ENCODE measurements around the gene SLC24A3. TPM values are rescaled to one million over a fixed set of nuclear protein-coding genes. Genes with fewer than 3 reads are reported as not detected.

Gene SLC24A3
- total RNA-seq, 1 experiment from 2014 or later: not detected

DNA sequence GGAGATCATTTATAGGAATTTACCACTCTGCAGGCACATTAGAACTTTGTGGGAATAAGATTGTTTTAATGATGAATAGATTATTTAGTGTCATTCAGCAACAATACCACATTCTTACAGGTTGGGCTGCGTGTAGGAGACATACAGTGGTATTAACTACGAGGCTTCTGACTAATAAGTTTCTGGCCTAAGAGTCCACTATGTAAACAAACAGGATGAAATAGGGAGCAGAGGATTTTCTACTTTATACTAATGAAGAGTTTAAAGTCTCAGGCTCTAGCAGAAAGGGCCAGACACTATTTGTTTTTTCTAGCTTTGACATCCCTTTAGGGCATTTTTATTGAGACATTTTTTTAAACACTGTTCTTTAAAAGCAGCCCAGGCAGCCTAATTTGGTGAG lies 75.6 kb downstream of the SLC24A3 start:
- no peak for DNase-seq (ENCODE audit: low read depth, low spot score)
- intact Hi-C loops (cut with micrococcal nuclease; ENCODE audit: unreplicated experiment): no loop called here
- in situ Hi-C loops (cut with HindIII; ENCODE audit: low pct_unique_long_range_greater_than_20kb, low sequenced_read_pairs): no loop called here
- CTCF ChIA-PET: no interaction called here
- no peak for ATAC-seq
- Histone ChIP-seq H3K27me3 (ENCODE audit: control insufficient read depth, insufficient read depth, low read length) (no peaks in the 10 kb centered on the region), H3K9me3 (ENCODE audit: control insufficient read depth, insufficient read depth, low read depth, low read length) (no peaks in the 10 kb centered on the region), H3K36me3 (ENCODE audit: control insufficient read depth, insufficient read depth, low read length) (no peaks in the 10 kb centered on the region), H3K4me1 (ENCODE audit: control insufficient read depth, insufficient read depth, low read length) (no peaks in the 10 kb centered on the region), H3K27ac (ENCODE audit: low read length) (no peak overlapping the region), H3K4me3 (ENCODE audit: low read depth in 2 of 2, low read length in 2 of 2) (no peak overlapping the region)
- BruUV-seq (replicated peaks): no TSS peak
- TF ChIP-seq, protein P1, sequence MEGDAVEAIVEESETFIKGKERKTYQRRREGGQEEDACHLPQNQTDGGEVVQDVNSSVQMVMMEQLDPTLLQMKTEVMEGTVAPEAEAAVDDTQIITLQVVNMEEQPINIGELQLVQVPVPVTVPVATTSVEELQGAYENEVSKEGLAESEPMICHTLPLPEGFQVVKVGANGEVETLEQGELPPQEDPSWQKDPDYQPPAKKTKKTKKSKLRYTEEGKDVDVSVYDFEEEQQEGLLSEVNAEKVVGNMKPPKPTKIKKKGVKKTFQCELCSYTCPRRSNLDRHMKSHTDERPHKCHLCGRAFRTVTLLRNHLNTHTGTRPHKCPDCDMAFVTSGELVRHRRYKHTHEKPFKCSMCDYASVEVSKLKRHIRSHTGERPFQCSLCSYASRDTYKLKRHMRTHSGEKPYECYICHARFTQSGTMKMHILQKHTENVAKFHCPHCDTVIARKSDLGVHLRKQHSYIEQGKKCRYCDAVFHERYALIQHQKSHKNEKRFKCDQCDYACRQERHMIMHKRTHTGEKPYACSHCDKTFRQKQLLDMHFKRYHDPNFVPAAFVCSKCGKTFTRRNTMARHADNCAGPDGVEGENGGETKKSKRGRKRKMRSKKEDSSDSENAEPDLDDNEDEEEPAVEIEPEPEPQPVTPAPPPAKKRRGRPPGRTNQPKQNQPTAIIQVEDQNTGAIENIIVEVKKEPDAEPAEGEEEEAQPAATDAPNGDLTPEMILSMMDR (IDR thresholded peaks at IDR 0.05): no peak
- TF ChIP-seq, protein P2, sequence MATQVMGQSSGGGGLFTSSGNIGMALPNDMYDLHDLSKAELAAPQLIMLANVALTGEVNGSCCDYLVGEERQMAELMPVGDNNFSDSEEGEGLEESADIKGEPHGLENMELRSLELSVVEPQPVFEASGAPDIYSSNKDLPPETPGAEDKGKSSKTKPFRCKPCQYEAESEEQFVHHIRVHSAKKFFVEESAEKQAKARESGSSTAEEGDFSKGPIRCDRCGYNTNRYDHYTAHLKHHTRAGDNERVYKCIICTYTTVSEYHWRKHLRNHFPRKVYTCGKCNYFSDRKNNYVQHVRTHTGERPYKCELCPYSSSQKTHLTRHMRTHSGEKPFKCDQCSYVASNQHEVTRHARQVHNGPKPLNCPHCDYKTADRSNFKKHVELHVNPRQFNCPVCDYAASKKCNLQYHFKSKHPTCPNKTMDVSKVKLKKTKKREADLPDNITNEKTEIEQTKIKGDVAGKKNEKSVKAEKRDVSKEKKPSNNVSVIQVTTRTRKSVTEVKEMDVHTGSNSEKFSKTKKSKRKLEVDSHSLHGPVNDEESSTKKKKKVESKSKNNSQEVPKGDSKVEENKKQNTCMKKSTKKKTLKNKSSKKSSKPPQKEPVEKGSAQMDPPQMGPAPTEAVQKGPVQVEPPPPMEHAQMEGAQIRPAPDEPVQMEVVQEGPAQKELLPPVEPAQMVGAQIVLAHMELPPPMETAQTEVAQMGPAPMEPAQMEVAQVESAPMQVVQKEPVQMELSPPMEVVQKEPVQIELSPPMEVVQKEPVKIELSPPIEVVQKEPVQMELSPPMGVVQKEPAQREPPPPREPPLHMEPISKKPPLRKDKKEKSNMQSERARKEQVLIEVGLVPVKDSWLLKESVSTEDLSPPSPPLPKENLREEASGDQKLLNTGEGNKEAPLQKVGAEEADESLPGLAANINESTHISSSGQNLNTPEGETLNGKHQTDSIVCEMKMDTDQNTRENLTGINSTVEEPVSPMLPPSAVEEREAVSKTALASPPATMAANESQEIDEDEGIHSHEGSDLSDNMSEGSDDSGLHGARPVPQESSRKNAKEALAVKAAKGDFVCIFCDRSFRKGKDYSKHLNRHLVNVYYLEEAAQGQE (IDR thresholded peaks at IDR 0.05; ENCODE audit: insufficient read depth in 1 of 2, low read depth in 2 of 2, low read length in 1 of 2): no peak
- TF ChIP-seq TCF7L2 (IDR thresholded peaks at IDR 0.05; ENCODE audit: low read depth, low read length): no peak
- no peak for TF ChIP-seq POLR2AphosphoS5 (IDR thresholded peaks at IDR 0.05; ENCODE audit: low read depth, low read length)
- TF ChIP-seq SIN3A (IDR thresholded peaks at IDR 0.05; ENCODE audit: borderline replicate concordance, insufficient read depth, low read depth, low read length): no peak
- POLR2A ChIA-PET: no interaction called here

DNA sequence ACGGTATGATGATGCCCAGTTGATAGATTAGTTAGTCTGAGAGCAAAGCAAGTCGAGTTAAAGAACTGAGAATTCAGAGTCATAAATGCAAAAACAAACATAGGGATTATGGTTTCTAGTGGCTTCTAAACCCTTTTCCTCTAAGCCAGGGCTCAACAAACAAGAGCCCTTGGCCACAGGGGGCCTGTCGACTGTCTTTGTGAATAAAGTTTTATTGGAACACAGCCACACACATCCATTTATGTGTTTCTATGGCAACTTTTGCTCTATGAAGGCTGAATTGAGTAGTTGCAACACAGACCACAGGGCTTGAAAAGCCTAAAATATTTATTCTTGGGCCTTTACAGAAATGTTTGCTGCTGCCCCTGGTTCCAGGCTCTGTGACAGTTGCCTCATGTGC lies 76.2 kb downstream of the SLC24A3 start:
- ATAC-seq (no peak), DNase-seq (ENCODE audit: low read depth, low spot score) (no peak)
- no peaks in the 10 kb centered on the region for H3K9me3 ChIP-seq (ENCODE audit: control insufficient read depth, insufficient read depth, low read depth, low read length)
- ChIA-PET CTCF (no interaction called here), POLR2A (no interaction called here)
- H3K36me3 ChIP-seq (ENCODE audit: control insufficient read depth, insufficient read depth, low read length): no peaks in the 10 kb centered on the region
- TF ChIP-seq POLR2AphosphoS5 (IDR thresholded peaks at IDR 0.05; ENCODE audit: low read depth, low read length) (no peak), SIN3A (IDR thresholded peaks at IDR 0.05; ENCODE audit: borderline replicate concordance, insufficient read depth, low read depth, low read length) (no peak), TCF7L2 (IDR thresholded peaks at IDR 0.05; ENCODE audit: low read depth, low read length) (no peak)
- TF ChIP-seq, protein P1 (IDR thresholded peaks at IDR 0.05): no peak
- TF ChIP-seq, protein P2 (IDR thresholded peaks at IDR 0.05; ENCODE audit: insufficient read depth in 1 of 2, low read depth in 2 of 2, low read length in 1 of 2): no peak
- in situ Hi-C loops (cut with HindIII; ENCODE audit: low pct_unique_long_range_greater_than_20kb, low sequenced_read_pairs): no loop called here
- no peaks in the 10 kb centered on the region for H3K4me1 ChIP-seq (ENCODE audit: control insufficient read depth, insufficient read depth, low read length)
- no TSS peak for BruUV-seq (replicated peaks)
- H3K4me3 ChIP-seq (ENCODE audit: low read depth in 2 of 2, low read length in 2 of 2): no peak overlapping the region
- no peaks in the 10 kb centered on the region for H3K27me3 ChIP-seq (ENCODE audit: control insufficient read depth, insufficient read depth, low read length)
- intact Hi-C loops (cut with micrococcal nuclease; ENCODE audit: unreplicated experiment): no loop called here
- H3K27ac ChIP-seq (ENCODE audit: low read length): no peak overlapping the region

All from Panc1 (cell line).